Activated T-cell treated with anti-CD3 and anti-CD28 coated beads, Interleukin-2, amount 50 U/mL, for 72 hours (primary cell): Measurements from ENCODE around the gene VAMP5. TPM values are rescaled to one million over a fixed set of nuclear protein-coding genes. Genes with fewer than 3 reads are reported as not detected.
"Not testable (repeated sequence)": the region's sequence is repeated elsewhere in the genome, so short reads cannot be mapped to it uniquely, and the experiment has no call there.

Experiments used
- ATAC-seq, 2 donors: fragments of 150-1000 bp; cut with Tn5 transposase; replicated peaks in 1 of 2; 2 replicates each; pipeline ENCODE4 v1.10.0; 2021; ENCODE audit warnings: moderate library complexity in 2 of 2, mild to moderate bottlenecking in 1 of 2
- DNase-seq, 2 donors: peaks; one replicate each; pipeline ENCODE4 v3.0.0; 2021 to 2022; ENCODE audit warnings: mixed read lengths in 1 of 2
- H3K27ac Mint-ChIP-seq: one replicate; pipeline ENCODE4 v1.8.0; 2022; ENCODE audit warnings: mild to moderate bottlenecking, moderate library complexity, mixed read lengths
- H3K27me3 Mint-ChIP-seq: one replicate; pipeline ENCODE4 v1.8.0; 2022; ENCODE audit warnings: low read depth, mixed read lengths
- H3K36me3 Mint-ChIP-seq, 2 donors: one replicate each; pipeline ENCODE4 v1.8.0; 2022; ENCODE audit warnings: mixed read lengths in 2 of 2, mild to moderate bottlenecking in 1 of 2; ENCODE audit not compliant: insufficient read depth in 2 of 2
- H3K4me1 Mint-ChIP-seq: one replicate; pipeline ENCODE4 v1.8.0; 2022; ENCODE audit warnings: low read depth, mixed read lengths
- H3K4me3 Mint-ChIP-seq, 2 donors: one replicate each; pipeline ENCODE4 v1.8.0; 2022; ENCODE audit warnings: mild to moderate bottlenecking in 2 of 2, mixed read lengths in 2 of 2, moderate library complexity in 2 of 2
- H3K9me3 Mint-ChIP-seq, 2 donors: one replicate each; pipeline ENCODE4 v1.8.0; 2022; ENCODE audit warnings: mixed read lengths in 2 of 2
- total RNA-seq, 2 donors: library from RNA; stranded (reverse); gene quantifications; one replicate each; pipeline ENCODE4 v1.2.3, GENCODE V29; 2022

The VAMP5 gene
- total RNA-seq, 2 donors from 2014 or later: 73.3 to 78.9 TPM

DNA sequence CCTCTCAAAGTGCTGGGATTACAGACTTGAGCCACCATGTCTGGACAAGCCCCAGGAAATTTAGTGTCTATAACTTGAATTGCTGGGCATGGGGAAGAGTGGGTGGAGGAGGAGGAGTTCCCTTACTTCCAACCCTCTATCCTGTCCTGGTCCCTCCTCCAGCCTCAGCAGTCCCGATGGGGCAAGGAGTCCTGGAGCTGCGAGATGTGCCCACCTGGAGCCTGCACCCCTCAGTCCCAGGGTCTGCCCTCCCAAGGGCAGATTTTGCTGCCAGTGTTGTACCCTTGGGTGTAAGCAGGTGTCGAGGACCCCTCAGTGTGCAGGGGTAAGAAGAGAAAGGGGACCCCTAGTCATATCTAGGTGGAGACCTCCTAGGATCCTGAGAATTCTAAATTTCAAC is 4.0 kb upstream of the VAMP5 start:
- peak overlapping the region; percentile 76 for H3K27ac Mint-ChIP-seq
- H3K36me3 Mint-ChIP-seq: peaks cover 8 to 12% of the 10 kb centered on the region in 2 donors
- ATAC-seq: no peak
- no peak for DNase-seq
- H3K4me3 Mint-ChIP-seq: peak overlapping the region; percentile 95 to 97
- no peaks in the 10 kb centered on the region for H3K9me3 Mint-ChIP-seq
- peaks cover 54% of the 10 kb centered on the region for H3K4me1 Mint-ChIP-seq
- no peaks in the 10 kb centered on the region for H3K27me3 Mint-ChIP-seq

DNA sequence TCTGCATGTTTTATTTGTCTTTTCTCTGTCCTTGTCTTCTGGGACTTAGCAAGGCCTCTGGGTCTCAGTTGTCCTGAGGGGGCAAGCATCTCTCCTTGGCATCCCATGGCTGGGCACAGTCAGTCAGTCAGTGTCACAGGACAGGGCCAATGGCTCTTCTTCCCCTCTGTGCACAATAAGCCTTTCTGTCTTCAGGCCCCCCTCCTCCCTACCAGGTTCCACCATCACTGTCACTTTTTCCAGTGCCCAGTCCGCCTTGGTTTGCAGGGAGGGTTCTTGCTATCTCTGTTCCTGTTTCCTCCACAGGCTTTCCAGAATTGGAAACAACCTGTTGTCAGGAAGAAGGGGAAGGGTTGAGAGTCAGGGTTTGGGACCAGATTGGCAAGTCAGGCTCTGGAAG is 1.7 kb upstream of the VAMP5 start:
- Mint-ChIP-seq H3K27me3 (no peaks in the 10 kb centered on the region), H3K27ac (no peak overlapping the region), H3K9me3 (no peaks in the 10 kb centered on the region), H3K4me1 (peaks cover 62% of the 10 kb centered on the region), H3K36me3 (peaks cover 5 to 12% of the 10 kb centered on the region in 2 donors), H3K4me3 (no peak overlapping the region)
- no peak for ATAC-seq
- DNase-seq: no peak

DNA sequence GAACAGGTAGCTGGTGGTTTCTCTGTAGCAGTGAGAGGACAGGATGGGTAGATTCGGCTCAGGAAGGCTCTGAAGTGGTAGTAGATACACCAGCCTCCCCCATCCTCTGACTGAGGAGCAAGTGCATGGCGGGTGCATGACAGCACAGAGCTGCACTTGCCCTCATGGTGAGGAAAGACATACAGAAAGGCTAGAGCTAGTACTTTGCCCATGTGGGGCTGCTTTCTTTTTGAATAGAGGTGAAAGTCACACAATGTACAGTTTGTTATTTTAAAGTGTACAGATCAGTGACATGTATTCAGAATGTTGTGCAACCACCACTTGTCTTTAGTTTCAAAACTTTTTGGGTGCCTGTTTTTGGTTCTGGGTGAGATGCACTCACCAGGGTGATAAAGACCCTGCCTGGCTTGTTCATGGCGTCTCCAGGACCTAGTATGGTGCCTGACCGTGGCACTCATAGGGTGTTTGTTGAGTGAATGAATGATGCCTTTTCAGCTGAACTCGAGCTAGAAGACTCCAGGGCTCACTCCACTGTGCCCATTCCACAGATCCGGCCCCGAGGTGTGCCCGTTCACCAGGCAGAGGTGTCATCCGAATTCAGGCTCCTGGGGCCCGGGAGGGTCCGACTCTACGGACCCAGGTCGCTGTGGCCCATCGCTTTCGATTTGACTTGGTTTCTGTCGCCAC is 421 bp upstream of the VAMP5 start:
- peak overlapping the region; percentile 89 to 92 for H3K4me3 Mint-ChIP-seq
- no peaks in the 10 kb centered on the region for H3K27me3 Mint-ChIP-seq
- peaks cover 57% of the 10 kb centered on the region for H3K4me1 Mint-ChIP-seq
- DNase-seq (peak; percentile 58 to 70), ATAC-seq (peak; percentile 58 to 63)
- H3K27ac Mint-ChIP-seq: peak overlapping the region; percentile 59
- H3K36me3 Mint-ChIP-seq: peaks cover 4 to 12% of the 10 kb centered on the region in 2 donors
- no peaks in the 10 kb centered on the region for H3K9me3 Mint-ChIP-seq

DNA sequence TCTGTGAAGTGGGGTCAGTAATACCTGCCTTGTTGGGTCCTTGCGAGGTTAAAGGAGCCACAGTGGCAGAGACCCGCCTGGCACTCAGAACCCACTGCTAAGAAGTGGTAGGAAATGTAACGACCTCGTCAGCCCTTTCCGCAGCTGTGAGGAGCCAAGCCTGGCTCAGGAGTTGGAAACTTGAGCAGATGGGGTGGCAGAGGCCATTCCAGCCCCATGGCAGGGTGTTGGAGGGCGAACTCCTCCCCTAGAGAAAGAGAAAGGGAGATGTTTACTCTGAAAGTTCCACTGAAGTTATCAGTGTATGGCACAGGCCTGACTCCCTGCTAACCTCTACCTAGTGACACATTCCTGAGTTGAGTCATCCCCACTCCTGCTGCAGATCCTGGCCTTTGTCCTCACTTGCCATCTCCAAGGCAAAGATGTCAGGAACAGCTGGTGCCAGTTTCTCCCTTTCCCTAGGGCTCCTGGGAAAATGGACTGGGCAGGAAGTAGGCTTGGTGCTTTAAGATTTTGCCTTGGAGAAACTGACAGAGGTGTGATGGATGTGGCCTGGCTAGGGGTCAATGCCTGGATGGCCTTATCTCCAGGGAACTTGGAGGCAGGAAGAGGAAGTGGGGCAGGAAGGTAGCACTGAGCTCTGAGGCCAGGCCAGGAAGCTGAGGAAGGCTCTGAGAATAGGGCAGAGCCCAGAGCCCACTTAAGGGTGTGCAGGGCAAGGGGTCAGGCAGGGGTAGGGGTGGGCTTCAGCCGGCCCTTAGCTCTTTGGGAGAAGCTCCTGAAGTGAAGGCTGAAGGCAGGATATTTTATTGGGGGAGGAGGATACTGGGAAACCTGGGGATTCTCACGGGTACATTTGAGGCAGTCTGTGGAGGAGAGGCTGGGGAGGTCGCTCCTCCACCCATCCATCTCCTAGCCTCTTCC is 888 bp downstream of the VAMP5 start:
- Mint-ChIP-seq H3K9me3 (no peaks in the 10 kb centered on the region), H3K4me3 (peak overlapping the region; percentile 89 to 92), H3K27me3 (no peaks in the 10 kb centered on the region), H3K27ac (peak overlapping the region; percentile 59), H3K36me3 (peaks cover 2 to 11% of the 10 kb centered on the region in 2 donors), H3K4me1 (peaks cover 48% of the 10 kb centered on the region)
- no peak for DNase-seq
- ATAC-seq: peak; percentile 66 to 73

DNA sequence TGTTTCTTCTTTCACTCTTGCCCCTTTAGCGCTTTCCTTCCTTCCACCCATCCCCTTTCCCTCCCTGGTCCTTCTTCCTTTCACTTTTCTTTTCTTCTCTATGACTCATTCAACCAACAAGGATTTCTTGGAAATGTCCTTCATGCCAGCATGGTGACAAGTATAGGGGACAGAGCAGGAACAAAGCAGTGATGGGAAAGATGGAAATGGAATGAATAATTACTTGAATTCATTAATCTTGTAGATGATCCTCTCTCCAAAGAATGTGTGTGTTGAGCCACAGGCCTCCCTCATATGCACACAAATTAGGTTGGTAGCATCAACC is 1.5 kb downstream of the VAMP5 start:
- H3K9me3 Mint-ChIP-seq: no peaks in the 10 kb centered on the region
- H3K27ac Mint-ChIP-seq: peak overlapping the region; percentile 1
- no peaks in the 10 kb centered on the region for H3K27me3 Mint-ChIP-seq
- no peak for DNase-seq
- no peak for ATAC-seq
- peak overlapping the region; percentile 89 to 92 for H3K4me3 Mint-ChIP-seq
- H3K4me1 Mint-ChIP-seq: peaks cover 47% of the 10 kb centered on the region
- H3K36me3 Mint-ChIP-seq: peaks cover 2 to 8% of the 10 kb centered on the region in 2 donors

DNA sequence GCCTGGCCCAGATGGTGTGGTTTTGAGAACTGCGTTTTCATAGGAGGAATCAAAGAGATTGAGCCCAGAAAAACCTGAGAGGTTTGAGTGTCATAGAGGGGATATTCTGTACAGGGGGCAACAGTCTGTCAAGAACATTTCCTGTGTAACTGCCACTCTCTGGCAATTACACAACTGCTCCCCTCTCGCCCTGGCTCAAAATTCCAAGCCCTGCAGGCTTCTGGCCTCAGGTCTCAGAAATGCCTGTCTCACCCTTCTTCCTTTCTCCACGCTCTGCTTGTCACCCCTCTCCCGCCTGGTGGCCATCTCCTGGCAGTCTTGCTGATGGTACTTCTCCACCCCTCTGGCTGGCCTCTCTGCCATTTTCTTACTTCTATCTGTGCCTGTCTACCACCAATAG is 4.0 kb downstream of the VAMP5 start:
- H3K9me3 Mint-ChIP-seq: no peaks in the 10 kb centered on the region
- peaks cover 0 to under 1% of the 10 kb centered on the region in 2 donors for H3K36me3 Mint-ChIP-seq
- DNase-seq: no peak
- H3K4me1 Mint-ChIP-seq: peaks cover 38% of the 10 kb centered on the region
- no peak overlapping the region for H3K4me3 Mint-ChIP-seq
- no peak overlapping the region for H3K27ac Mint-ChIP-seq
- no peaks in the 10 kb centered on the region for H3K27me3 Mint-ChIP-seq
- no peak for ATAC-seq

DNA sequence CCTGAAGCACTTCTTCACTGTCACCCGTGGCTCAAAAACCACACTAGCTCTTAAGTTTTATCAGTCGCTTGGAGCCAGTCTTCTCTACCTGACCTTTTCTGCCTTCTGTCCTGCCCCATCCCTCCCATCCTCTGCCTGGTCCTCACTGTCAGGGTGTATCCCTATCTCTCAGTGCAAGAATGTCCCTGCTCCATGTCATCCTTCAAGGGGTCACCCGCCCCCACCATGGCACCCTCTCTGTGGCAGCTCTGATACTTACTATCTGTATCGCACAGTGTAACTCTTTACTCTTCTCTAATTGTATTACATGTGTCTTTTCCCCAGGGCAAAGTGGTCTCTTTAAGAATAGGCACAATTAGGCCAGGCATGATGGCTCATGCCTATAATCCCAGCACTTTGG is 4.4 kb downstream of the VAMP5 start:
- ATAC-seq (no peak), DNase-seq (no peak)
- no peaks in the 10 kb centered on the region for H3K27me3 Mint-ChIP-seq
- H3K4me3 Mint-ChIP-seq: no peak overlapping the region
- H3K27ac Mint-ChIP-seq: peak overlapping the region; percentile 12
- no peaks in the 10 kb centered on the region for H3K9me3 Mint-ChIP-seq
- peaks cover 33% of the 10 kb centered on the region for H3K4me1 Mint-ChIP-seq
- peaks cover 0 to 3% of the 10 kb centered on the region in 2 donors for H3K36me3 Mint-ChIP-seq

DNA sequence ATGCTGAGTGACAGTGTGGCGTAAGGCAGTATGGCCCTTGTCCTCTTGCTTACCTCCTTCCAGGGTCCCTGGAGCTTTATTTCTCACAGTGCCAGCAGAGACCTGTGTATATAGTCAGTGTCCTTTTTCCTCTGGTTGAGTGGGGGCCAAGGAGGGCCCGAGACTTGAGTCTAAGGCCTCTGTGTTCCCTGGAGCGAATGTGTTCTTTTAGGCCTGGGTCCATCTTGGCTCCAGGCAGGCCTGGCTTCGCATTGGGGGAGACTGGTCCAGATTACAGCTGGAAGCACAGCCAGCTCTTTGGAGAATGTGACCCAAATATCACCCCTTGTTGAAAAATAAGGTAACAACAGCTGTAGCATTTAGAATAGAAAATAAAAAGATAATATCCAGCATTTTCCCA is 5.0 kb downstream of the VAMP5 start:
- H3K9me3 Mint-ChIP-seq: no peaks in the 10 kb centered on the region
- H3K27ac Mint-ChIP-seq: peak overlapping the region; percentile 12
- H3K4me3 Mint-ChIP-seq: no peak overlapping the region
- ATAC-seq (no peak), DNase-seq (no peak)
- peaks cover 32% of the 10 kb centered on the region for H3K4me1 Mint-ChIP-seq
- H3K36me3 Mint-ChIP-seq: peaks cover 0 to 3% of the 10 kb centered on the region in 2 donors
- no peaks in the 10 kb centered on the region for H3K27me3 Mint-ChIP-seq

DNA sequence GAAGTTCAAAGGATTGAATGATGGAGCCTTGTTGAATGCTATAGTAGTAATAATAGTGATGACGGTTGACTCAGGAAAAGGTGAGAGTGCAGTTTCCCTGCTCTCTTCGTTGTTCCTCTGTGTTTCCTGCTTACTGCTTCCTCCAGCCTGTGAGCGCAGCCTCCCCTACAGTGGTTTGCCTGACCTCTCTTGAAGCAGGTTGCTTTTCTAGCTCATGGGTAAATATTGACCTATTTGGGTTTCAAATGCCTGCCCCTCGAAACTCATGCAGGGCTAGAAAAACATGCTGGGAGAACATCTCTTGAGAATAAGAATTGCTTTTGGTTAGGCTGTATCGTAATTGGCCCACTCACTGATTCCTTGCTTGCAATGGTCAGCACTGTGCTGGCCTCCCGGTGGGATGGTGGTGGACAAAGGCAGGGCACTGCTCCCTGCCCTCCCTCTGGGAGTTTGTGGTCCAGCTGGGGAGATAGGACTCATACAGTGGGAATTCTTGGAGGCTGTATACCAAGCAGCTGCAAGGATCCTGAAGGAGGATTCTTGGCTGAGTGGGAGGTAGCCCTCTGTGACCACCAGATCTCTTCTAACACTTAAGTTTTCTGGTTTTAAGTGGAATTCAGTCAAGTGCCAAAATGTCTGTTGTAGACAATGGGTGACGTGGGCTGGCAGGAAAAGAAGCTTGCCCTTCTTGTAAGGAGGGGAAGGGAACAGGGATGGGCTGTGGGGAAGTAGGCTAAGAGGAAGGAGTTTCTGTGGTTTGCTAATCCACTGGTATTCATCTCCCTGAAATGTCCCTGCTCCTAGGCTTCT is 6.0 kb downstream of the VAMP5 start:
- Mint-ChIP-seq H3K4me3 (no peak overlapping the region), H3K4me1 (peaks cover 33% of the 10 kb centered on the region), H3K27ac (peak overlapping the region; percentile 18), H3K36me3 (peaks cover 0 to 3% of the 10 kb centered on the region in 2 donors), H3K27me3 (no peaks in the 10 kb centered on the region), H3K9me3 (no peaks in the 10 kb centered on the region)
- no peak for ATAC-seq
- no peak for DNase-seq

DNA sequence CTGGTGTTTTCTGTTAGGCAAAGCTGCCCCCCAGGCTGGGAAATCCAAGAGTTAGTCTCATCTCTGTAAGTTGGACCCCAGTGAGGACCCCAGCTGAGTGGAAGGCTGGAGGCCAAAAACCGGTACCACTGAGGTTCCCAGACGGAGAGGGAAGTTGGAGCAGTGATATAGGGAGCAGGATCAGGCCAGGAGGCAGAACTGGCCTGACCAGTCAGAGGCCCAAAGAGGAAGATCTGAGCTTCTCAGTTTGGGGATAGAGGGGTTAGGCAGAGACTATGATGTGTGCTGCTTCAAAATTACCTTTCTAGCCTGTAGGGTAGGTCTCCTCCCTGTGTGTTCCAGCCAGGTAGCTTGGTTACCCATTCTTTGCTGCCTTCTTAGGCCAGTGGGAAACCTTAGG is 6.7 kb downstream of the VAMP5 start:
- ATAC-seq (no peak), DNase-seq (no peak)
- no peaks in the 10 kb centered on the region for H3K27me3 Mint-ChIP-seq
- no peak overlapping the region for H3K4me3 Mint-ChIP-seq
- H3K4me1 Mint-ChIP-seq: peaks cover 30% of the 10 kb centered on the region
- H3K9me3 Mint-ChIP-seq: no peaks in the 10 kb centered on the region
- H3K36me3 Mint-ChIP-seq: peaks cover 2 to 6% of the 10 kb centered on the region in 2 donors
- no peak overlapping the region for H3K27ac Mint-ChIP-seq

DNA sequence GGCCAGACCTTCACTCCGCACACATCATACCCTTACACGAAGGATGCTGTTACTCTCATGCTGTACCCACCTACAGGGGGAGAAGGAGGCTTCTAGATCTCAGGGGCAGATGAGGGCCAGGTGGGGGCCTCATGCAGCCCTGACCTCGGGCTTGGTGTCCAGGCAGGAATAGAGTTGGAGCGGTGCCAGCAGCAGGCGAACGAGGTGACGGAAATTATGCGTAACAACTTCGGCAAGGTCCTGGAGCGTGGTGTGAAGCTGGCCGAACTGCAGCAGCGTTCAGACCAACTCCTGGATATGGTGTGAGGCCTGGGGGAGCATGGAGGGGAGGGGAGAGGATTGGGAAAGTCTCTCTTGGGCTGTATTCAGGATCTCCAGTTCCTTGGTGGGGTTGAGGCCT is 7.3 kb downstream of the VAMP5 start:
- Mint-ChIP-seq H3K36me3 (peaks cover 2 to 6% of the 10 kb centered on the region in 2 donors), H3K4me1 (peaks cover 31% of the 10 kb centered on the region), H3K4me3 (no peak overlapping the region), H3K9me3 (no peaks in the 10 kb centered on the region), H3K27ac (no peak overlapping the region), H3K27me3 (no peaks in the 10 kb centered on the region)
- DNase-seq (no peak), ATAC-seq (no peak)

DNA sequence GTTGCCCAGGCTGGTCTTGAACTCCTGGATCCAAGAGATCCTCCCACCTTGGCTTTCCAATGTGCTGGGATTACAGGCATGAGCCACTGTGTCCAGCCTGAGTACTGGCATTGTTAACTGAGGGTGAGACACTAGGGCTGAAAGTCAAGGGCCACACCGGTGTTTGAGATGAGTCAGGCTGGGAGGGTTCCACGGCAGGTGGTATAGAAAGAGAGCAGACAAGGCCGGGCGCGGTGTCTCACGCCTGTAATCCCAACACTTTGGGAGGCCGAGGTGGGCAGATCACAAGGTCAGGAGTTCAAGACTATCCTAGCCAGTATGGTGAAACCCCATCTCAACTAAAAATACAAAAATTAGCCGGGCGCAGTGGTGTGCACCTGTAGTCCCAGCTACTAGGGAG is 8.1 kb downstream of the VAMP5 start:
- not testable (repeated sequence) for ATAC-seq, H3K27ac Mint-ChIP-seq, H3K27me3 Mint-ChIP-seq, H3K36me3 Mint-ChIP-seq, DNase-seq, H3K4me3 Mint-ChIP-seq, H3K9me3 Mint-ChIP-seq
- H3K4me1 Mint-ChIP-seq: peaks cover 35% of the 10 kb centered on the region

DNA sequence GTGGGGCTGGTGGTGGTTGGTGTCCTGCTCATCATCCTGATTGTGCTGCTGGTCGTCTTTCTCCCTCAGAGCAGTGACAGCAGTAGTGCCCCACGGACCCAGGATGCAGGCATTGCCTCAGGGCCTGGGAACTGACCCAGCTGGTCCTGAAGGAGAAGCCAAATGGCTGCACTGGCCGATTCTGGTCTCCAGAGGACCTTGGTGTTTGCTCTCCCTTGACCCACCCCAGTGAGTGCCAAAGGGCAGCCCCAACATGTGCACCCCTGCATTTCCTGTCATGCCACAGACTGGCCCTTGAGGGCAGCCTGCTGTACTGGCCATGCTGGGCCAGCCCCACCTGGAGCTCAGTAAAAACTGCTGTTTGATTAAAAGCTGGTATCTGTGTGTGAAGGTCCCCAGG is 8.8 kb downstream of the VAMP5 start:
- Mint-ChIP-seq H3K27ac (no peak overlapping the region), H3K4me1 (peaks cover 29% of the 10 kb centered on the region), H3K27me3 (no peaks in the 10 kb centered on the region), H3K9me3 (no peaks in the 10 kb centered on the region), H3K4me3 (no peak overlapping the region), H3K36me3 (peaks cover 2 to 6% of the 10 kb centered on the region in 2 donors)
- ATAC-seq (no peak), DNase-seq (no peak)
